Duodenal mucosa (tissue), 2 donors: ENCODE data around the gene SLC25A19.
A peak's percentile ranks its signal among the peaks of the same experiment; 100 is the strongest.

ENCODE experiments used
- H3K27ac ChIP-seq: one replicate; pipeline ENCODE4 v1.7.0; 2013; ENCODE audit warnings: low read depth, low read length
- H3K27me3 ChIP-seq, 2 donors: one replicate each; pipeline ENCODE4 v1.7.0; 2013; ENCODE audit warnings: low read length in 2 of 2, control low read depth in 1 of 2; ENCODE audit not compliant: insufficient read depth in 2 of 2, control insufficient read depth in 1 of 2
- H3K36me3 ChIP-seq, 2 donors: one replicate each; pipeline ENCODE4 v1.7.0; 2013; ENCODE audit warnings: low read length in 2 of 2, control low read depth in 1 of 2; ENCODE audit not compliant: insufficient read depth in 2 of 2, control insufficient read depth in 1 of 2
- H3K4me1 ChIP-seq, 2 donors: one replicate each; pipeline ENCODE4 v1.7.0; 2013; ENCODE audit warnings: low read length in 2 of 2, control low read depth in 1 of 2; ENCODE audit not compliant: insufficient read depth in 2 of 2, control insufficient read depth in 1 of 2
- H3K4me3 ChIP-seq, 2 donors: one replicate each; pipeline ENCODE4 v1.7.0; 2013; ENCODE audit warnings: low read length in 2 of 2, low read depth in 1 of 2
- H3K9ac ChIP-seq, 2 donors: one replicate each; pipeline ENCODE4 v1.7.0; 2013; ENCODE audit warnings: low read length in 2 of 2, low read depth in 1 of 2
- H3K9me3 ChIP-seq, 2 donors: one replicate each; pipeline ENCODE4 v1.7.0; 2013; ENCODE audit warnings: low read length in 2 of 2, control low read depth in 1 of 2; ENCODE audit not compliant: control insufficient read depth in 1 of 2

SLC25A19 gene

DNA sequence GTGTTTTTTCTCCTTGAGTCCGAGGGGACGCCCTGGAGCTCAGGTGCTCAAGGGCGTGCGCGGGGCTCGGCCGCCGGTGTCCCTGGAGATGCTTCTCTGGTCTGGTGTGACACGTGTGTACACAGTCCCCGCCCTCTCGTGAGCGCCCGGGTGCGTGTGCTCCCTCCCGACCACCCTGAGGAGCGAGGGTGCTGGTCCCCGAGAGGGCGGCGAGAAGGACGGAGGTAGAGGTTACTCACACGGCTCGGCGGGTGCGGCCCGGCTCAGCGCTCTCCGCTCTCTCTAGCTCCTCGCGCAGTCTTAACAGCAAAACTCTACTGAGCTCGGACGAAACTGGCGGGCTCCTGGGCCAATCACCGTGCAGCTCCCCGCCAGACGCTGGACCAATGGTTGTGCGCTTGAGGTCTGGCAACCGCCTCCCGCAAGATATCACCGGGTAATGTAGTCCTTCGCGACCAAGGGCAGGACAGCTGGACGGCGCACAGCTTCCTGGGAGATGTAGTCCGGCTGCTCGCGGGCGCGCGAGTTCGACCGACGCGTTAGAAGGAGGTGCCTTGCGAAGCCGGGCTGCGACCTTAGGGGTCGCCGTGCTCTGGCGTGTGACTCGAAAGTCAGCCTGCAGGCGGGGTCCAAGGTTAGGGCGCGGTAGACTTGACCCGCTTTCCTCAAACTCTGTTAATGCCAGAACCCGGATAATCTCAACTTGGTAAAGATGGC lies at the start of gene SLC25A19:
TSS of gene SLC25A19 (minus strand) at position 319 of the 717 bp plus-strand sequence. CDS start 2,669 bp downstream, outside the sequence.
- Histone ChIP-seq H3K27ac (peak within 1 kb of the TSS; percentile 94), H3K9me3 (no peaks in the 10 kb centered on the region), H3K4me1 (peaks cover 5 to 13% of the 10 kb centered on the region in 2 donors), H3K4me3 (peak within 1 kb of the TSS; percentile 77 to 97), H3K9ac (peak within 1 kb of the TSS; percentile 67 to 81), H3K36me3 (peaks cover 0 to 13% of the 10 kb centered on the region in 2 donors), H3K27me3 (no peaks in the 10 kb centered on the region)

DNA sequence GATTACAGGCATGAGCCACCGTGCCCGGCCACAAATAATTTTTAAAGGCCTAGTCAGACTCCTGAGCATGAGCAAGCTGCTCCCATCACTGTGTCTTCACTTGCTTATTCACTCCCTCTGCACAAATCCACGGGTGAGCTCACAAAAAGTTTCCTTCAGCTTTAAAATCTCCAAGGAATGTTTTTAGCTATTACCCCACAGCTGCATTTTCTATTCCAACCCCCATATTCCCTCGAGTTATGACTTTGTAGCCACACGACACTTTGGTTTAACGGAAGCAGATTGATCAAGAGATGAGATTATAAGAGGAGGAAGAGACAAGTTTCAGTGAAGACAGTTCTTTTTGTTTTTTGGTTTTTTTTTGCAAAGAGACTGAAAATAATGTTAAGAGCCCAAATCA lies 49.1 kb upstream of the SLC25A19 start:
- Histone ChIP-seq H3K9ac (no peak overlapping the region), H3K27me3 (no peaks in the 10 kb centered on the region), H3K4me1 (peaks cover 16% of the 10 kb centered on the region in 2 donors), H3K4me3 (no peak overlapping the region), H3K9me3 (no peaks in the 10 kb centered on the region), H3K36me3 (no peaks in the 10 kb centered on the region), H3K27ac (no peak overlapping the region)

DNA sequence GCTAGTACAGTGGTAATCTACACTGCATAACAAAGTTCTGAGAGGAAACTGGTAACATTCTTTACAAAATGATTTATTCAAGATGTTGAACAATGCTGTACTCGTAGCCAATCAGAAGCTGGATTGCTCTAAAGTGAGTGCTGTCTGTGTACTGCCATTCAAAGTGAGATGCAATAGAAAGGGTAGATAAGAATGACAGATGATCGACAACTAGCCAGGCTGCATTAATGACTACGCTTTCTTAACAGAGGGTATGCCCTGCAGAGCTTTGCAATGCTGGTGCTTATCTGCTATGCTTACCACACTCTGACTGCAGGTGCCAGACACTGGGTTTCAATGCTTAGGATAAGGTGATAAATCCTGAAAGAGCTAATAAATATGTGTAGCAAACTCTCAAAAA lies 46.1 kb upstream of the SLC25A19 start:
- Histone ChIP-seq H3K27ac (no peak overlapping the region), H3K27me3 (no peaks in the 10 kb centered on the region), H3K4me1 (peaks cover 11 to 12% of the 10 kb centered on the region in 2 donors), H3K4me3 (no peak overlapping the region), H3K36me3 (peaks cover 0 to 14% of the 10 kb centered on the region in 2 donors), H3K9ac (no peak overlapping the region), H3K9me3 (no peaks in the 10 kb centered on the region)

DNA sequence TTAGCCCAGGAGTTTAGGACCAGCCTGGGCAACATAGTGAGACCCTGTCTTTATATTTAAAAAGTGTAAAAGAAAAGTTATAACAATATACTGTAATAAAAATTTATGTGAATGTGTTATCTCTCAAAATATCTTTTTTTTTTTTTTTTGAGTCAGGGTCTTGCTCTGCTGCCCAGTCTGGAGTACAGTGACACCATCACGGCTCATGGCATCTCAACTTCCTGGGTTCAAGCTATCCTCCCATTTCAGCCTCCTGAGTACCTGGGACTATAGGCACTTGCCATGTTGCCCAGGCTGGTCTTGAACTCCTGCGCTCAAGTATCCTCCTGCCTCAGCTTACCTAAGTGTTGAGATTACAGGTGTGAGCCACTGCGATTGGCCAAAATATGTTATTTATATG lies 45.5 kb upstream of the SLC25A19 start:
- Histone ChIP-seq H3K27me3 (no peaks in the 10 kb centered on the region), H3K4me1 (peaks cover 9 to 10% of the 10 kb centered on the region in 2 donors), H3K4me3 (no peak overlapping the region), H3K9ac (no peak overlapping the region), H3K27ac (no peak overlapping the region), H3K36me3 (peaks cover 0 to 14% of the 10 kb centered on the region in 2 donors), H3K9me3 (no peaks in the 10 kb centered on the region)

DNA sequence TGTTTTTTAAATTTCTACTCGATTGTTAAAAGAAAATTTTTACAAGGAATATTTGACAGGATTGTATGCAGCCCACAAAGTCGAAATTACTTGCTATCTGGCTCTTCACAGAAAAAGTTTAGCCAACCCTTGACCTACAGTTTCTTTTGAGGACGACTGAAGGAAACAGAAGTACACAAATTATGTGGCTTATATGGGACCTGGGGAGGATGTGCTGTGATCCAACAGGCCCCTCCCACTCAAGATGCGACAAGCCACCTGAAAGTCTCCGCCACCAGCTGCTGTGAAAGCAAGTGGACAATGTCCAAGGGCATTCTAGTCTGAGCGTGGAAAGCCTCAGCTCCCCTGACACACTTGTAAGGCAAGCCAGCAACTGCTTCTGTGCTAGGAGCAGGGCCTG lies 42.4 kb upstream of the SLC25A19 start:
- no peaks in the 10 kb centered on the region for H3K9me3 ChIP-seq
- peaks cover 3 to 9% of the 10 kb centered on the region in 2 donors for H3K4me1 ChIP-seq
- peaks cover 0 to 14% of the 10 kb centered on the region in 2 donors for H3K36me3 ChIP-seq
- H3K27ac ChIP-seq, result no peak overlapping the region
- no peak overlapping the region for H3K9ac ChIP-seq
- no peak overlapping the region for H3K4me3 ChIP-seq
- H3K27me3 ChIP-seq, result no peaks in the 10 kb centered on the region

DNA sequence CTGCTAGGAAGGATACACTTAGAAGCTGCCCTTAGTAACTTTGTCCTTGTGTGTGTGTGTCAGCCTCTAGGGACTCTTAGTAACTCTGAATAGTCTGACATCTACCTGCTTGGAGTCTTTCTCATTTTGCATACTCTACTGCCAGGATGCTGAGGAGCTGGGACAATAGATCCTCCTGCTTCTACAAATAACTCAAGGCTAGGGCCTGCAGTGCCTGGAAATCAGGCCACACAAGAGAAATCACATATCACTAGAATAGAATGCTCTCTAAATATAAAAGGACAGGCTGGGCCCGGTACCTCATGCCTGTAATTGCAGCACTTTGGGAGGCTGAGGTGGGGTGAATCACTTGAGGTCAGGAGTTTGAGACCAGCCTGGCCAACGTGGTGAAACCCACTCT lies 38.5 kb upstream of the SLC25A19 start:
- Histone ChIP-seq H3K4me3 (no peak overlapping the region), H3K4me1 (peaks cover 13 to 15% of the 10 kb centered on the region in 2 donors), H3K36me3 (peaks cover 0 to 25% of the 10 kb centered on the region in 2 donors)

DNA sequence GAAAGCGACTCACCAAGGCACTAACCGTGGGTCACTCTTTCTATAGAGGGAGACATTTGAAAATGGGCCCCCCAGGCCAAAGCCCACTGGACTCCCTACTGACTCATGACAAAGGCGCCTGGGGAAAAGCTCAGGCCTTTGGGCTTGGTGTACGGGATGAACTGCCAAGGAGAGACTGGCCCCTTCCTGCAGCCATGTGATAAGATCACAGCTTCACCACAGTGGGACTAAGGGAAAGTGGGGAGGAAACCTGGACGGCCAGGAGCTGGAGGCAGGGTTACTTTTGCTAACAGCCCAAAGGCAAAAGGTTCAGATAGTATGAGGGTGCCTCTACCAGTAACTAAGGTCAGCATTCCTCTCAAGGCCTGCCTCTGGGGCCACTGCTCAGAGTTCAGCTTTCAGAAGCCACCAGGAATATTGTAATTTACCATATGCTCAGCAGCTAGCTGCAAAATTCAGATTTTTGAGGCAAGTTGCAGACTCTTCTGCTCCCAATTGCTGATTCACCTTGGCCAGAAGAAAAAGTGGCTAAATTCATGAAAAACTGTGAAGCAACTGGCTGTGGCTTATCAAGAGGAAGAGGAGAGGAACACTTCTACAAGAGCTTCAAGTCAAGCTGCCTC lies 37.1 kb upstream of the SLC25A19 start:
- Histone ChIP-seq H3K4me3 (no peak overlapping the region), H3K4me1 (peaks cover 12 to 13% of the 10 kb centered on the region in 2 donors), H3K27ac (no peak overlapping the region), H3K9me3 (no peaks in the 10 kb centered on the region), H3K36me3 (peaks cover 5 to 22% of the 10 kb centered on the region in 2 donors), H3K9ac (no peak overlapping the region), H3K27me3 (no peaks in the 10 kb centered on the region)

More for the DNA sequence above, 38.5 kb upstream of the SLC25A19 start:
- no peak overlapping the region for H3K27ac ChIP-seq
- H3K9ac ChIP-seq, result no peak overlapping the region
- H3K9me3 ChIP-seq, result no peaks in the 10 kb centered on the region
- no peaks in the 10 kb centered on the region for H3K27me3 ChIP-seq

DNA sequence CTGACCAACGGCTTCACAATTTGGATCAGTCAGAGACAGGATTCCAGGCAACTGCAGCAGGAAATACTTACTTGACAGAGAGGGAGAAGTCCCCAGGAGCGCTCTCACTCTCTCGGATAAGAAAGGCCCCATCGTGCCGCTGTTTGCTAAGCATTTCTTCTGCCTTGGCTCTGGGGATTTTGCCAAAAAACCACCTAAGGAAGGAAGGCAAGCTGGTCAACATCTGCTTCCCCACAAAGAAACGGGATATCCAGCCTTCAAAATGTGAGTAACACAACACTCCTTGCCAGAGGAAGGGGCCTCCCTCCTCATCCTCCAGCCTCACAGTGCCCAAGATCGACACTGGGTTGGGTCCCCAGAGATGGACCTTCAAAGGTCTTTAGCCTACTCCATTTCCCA lies 36.6 kb upstream of the SLC25A19 start:
- Histone ChIP-seq H3K4me3 (no peak overlapping the region), H3K36me3 (peaks cover 8 to 22% of the 10 kb centered on the region in 2 donors), H3K9ac (no peak overlapping the region), H3K4me1 (peaks cover 12 to 13% of the 10 kb centered on the region in 2 donors), H3K27ac (no peak overlapping the region), H3K27me3 (no peaks in the 10 kb centered on the region), H3K9me3 (no peaks in the 10 kb centered on the region)

DNA sequence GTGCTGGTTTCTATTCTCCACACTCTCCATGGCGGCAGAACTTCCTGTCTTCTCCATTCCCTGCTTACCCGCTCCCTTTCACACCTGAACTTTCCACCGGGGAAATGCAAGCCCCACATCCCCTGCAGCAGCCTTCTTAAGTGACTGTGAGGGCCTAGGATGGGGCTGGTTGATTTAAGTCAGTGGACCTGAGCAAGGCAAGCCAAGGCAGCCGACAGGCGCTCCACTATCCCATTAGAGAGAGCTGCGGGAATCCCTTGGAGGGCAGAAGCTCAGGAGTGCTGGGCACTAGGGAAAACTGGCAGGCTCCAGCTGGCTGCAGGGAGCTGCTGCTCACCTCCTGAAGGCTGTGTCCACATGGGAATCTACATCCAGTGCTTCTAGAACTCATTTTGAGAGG lies 36.1 kb upstream of the SLC25A19 start:
- H3K36me3 ChIP-seq, result peaks cover 13 to 26% of the 10 kb centered on the region in 2 donors
- H3K4me1 ChIP-seq, result peaks cover 12 to 13% of the 10 kb centered on the region in 2 donors
- no peaks in the 10 kb centered on the region for H3K27me3 ChIP-seq
- no peak overlapping the region for H3K9ac ChIP-seq
- no peak overlapping the region for H3K4me3 ChIP-seq
- H3K27ac ChIP-seq, result no peak overlapping the region
- no peaks in the 10 kb centered on the region for H3K9me3 ChIP-seq

DNA sequence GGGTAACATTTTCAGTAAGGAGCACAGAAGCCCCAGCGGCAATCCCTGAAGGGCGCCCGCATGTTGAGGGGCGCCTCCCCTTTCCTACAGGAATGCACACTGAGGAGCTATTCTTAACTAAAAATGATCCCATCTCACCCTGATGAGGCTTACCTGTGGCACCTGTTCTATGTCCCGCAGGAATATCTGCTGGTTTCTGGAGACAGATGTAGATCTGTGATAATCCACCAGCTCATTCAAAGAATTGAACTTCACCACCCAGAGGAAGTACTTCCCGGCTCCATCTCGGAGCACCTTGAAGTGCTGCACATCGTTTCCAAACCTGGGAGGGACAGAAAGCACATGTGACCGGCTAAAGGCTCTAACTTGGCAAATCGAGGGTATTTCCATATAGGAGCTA lies 32.3 kb upstream of the SLC25A19 start:
- Histone ChIP-seq H3K36me3 (peaks cover 21 to 41% of the 10 kb centered on the region in 2 donors), H3K27ac (no peak overlapping the region), H3K9me3 (no peaks in the 10 kb centered on the region), H3K4me3 (no peak overlapping the region), H3K4me1 (peaks cover 16 to 17% of the 10 kb centered on the region in 2 donors), H3K27me3 (no peaks in the 10 kb centered on the region), H3K9ac (no peak overlapping the region)
